Right ventricle myocardium inferior (tissue), 1 donor: ENCODE data around the gene MBLAC1. TPM values are rescaled to one million over a fixed set of nuclear protein-coding genes. Genes with fewer than 3 reads are reported as not detected.

Experiments
- ATAC-seq: fragments of 200-7000 bp; cut with Tn5 transposase; one replicate; pipeline ENCODE4 v1.9.1; 2020; ENCODE audit warnings: mild to moderate bottlenecking, moderate library complexity
- DNase-seq: peaks from one replicate; pipeline ENCODE4 v3.0.0; 2021; ENCODE audit errors: missing footprints
- intact Hi-C: fragments of 100-400 bp; cut with DNase I; formaldehyde crosslinking; loops from one replicate; pipeline ENCODE4 v1.11.0; 2022
- microRNA-seq: library from miRNA; unstranded; fragments of <30 nt; microRNA quantifications from one replicate; pipeline ENCODE4 v1.2.0, GENCODE V29; 2020
- total RNA-seq: library from RNA; stranded (reverse); fragmentation: NEBNext Ultra II Directional; extraction: Animal tissue kit (Norgen Biotek cat#: 25700); gene quantifications from one replicate; pipeline ENCODE4 v1.2.1, GENCODE V29; 2021
- donor health status: DM: no; HTN: yes; CAD: no; lungs with severe emphysema.

Gene MBLAC1
- total RNA-seq, 1 donor from 2014 or later: 2.1 TPM

DNA sequence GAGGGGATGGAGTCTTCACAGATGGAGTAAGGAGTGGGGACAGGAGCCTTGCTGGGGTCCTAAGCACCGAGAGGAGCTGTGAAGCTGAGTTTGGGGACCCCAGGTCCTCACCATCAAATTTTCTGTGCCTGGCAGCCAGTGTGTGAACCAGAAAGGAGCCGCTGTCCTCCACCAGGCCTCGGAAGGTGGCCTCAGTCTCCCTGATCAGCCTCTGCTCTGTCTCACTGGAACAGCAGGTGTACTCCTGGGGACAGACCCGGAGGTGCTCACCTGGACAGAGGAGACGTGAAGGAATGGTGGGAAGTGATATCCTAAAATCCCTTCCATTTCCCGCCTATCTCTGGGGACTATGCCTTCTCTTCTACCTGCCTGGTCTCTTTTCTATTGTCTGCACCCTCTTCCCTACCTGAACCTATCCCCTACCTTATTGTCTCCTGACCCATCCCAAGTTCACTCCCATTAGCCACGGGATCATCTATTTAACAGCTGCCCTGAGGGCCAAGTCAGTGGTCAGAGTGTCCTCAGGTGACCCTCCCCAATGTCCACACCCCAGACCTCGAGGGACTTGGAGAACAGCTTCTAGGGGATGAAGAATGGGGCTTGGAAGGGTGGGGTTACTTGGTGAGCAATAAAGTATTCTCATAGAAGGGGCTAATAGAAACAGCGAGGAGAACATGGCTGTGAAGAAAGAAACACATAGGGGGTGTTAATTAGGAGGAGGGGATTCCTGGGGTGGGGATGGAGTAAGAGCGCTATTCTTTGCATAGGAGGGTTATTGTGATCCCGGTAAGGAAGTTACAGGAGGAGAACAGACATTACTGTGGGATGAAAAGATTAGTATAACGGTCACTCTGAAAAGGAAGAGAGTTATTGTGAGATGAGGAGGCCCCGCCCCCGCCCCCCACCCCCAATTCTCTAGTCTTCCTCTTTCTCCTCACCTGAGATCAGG is 49.6 kb downstream of the MBLAC1 start:
- intact Hi-C loops: no loop called here
- ATAC-seq: no peak

DNA sequence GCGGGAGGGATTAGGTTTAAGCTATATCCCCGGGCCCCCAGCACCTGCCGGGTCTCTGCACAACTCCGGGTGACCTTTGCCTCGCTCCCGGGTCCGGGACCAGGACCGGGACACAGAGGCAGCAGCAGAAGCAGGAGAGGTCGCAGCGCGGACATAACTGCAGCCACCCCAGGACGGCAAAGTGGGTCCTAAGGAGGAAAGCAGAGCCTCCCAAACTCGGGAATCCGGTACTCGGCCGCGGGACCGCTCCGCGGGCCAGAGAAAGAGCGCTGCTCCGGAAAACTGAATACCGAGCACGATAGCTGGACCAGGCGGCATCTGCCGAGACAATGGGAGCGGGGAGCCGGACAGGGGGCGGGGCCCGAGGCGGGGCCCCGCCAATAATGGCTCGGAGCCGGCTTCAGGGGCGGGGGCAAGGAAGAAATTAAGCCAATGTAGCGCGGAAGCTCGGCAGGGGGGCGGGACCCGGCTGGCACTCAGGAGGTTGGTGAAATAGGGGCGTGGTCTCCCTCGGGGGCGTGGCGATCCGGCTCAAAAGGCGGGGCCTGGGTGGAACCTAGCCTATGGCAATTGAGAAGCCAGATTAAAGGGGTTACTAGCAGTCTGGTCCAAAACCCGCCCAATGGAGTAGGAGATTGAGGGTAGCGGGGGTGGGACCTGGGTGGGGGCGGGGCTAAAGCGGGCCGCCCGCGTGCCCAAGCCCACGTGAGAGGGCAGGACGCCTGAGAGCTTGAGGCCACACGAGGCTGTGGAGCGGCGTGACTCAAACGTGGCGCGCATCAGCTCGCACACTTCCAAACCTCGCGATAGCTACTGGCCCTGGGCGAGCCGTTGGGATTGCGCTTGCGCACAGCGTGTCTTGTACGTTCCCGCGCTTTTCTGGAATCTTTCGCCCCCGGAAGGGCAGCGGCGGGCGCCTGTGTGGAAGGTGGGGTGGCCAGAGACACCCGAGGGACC is 50.6 kb downstream of the MBLAC1 start, which contains the start of the genes GPC2 and STAG3:
TSS of gene GPC2 (minus strand) at position 337 of the 957 bp plus-strand sequence. CDS start at position 155, 182 bp downstream.
TSS of gene STAG3 (plus strand) at position 874 of the 957 bp plus-strand sequence. CDS start 2,639 bp downstream, outside the sequence.
- peak; percentile 98 for DNase-seq
- peak; percentile 93 for ATAC-seq
- intact Hi-C loops: no loop called here

More for the DNA sequence above, 49.6 kb downstream of the MBLAC1 start:
- DNase-seq: no peak

Small RNA genes lying within 50 kb of the gene (microRNA-seq; reads per million reads assigned to microRNA genes)
- gene MIR106B (1,279 reads per million, percentile 85 among the genes with 10 or more reads in this experiment), gene MIR25 (300 reads per million, percentile 67 among the genes with 10 or more reads in this experiment), gene MIR4658 (not detected), gene MIR93 (2,625 reads per million, percentile 88 among the genes with 10 or more reads in this experiment)

Other genes with a start within 250 kb of the MBLAC1 start
- gene OR2AE1, start 249.9 kb upstream of the MBLAC1 start, total RNA-seq: not detected
- 6.2 TPM for gene TRIM4, start 207.4 kb upstream of the MBLAC1 start, total RNA-seq
- gene GJC3, start 197.3 kb upstream of the MBLAC1 start, total RNA-seq: 0.30 TPM
- 94.1 TPM for gene AZGP1, start 150.9 kb upstream of the MBLAC1 start, total RNA-seq
- 36.1 TPM for gene ZKSCAN1, start 111.4 kb upstream of the MBLAC1 start, total RNA-seq
- gene ZSCAN21, start 77.2 kb upstream of the MBLAC1 start, total RNA-seq: 9.4 TPM
- gene ZNF3, start 45.2 kb upstream of the MBLAC1 start, total RNA-seq: 14.6 TPM
- gene COPS6, start 38.0 kb upstream of the MBLAC1 start, total RNA-seq: 117 TPM
- 25.4 TPM for gene MCM7, start 25.6 kb upstream of the MBLAC1 start, total RNA-seq
- 10.1 TPM for gene AP4M1, start 25.3 kb upstream of the MBLAC1 start, total RNA-seq
- 29.3 TPM for gene TAF6, start 7.6 kb upstream of the MBLAC1 start, total RNA-seq
- 10.6 TPM for gene CNPY4, start 7.3 kb upstream of the MBLAC1 start, total RNA-seq
- gene LAMTOR4, start 22.0 kb downstream of the MBLAC1 start, total RNA-seq: 99.4 TPM
- 7.1 TPM for gene TRAPPC14, start 31.8 kb downstream of the MBLAC1 start, total RNA-seq
- gene GAL3ST4, start 41.6 kb downstream of the MBLAC1 start, total RNA-seq: 3.1 TPM
- gene GPC2, start 50.4 kb downstream of the MBLAC1 start, total RNA-seq: 0.32 TPM
- gene STAG3, start 51.0 kb downstream of the MBLAC1 start, total RNA-seq: 0.51 TPM
- not detected for gene PVRIG, start 93.0 kb downstream of the MBLAC1 start, total RNA-seq
- gene SPDYE3, start 180.7 kb downstream of the MBLAC1 start, total RNA-seq: not detected
- 9.2 TPM for gene PILRB, start 231.2 kb downstream of the MBLAC1 start, total RNA-seq
- 3.8 TPM for gene PILRA, start 246.5 kb downstream of the MBLAC1 start, total RNA-seq